ENCODE results near the gene KEAP1.

KEAP1 gene

DNA sequence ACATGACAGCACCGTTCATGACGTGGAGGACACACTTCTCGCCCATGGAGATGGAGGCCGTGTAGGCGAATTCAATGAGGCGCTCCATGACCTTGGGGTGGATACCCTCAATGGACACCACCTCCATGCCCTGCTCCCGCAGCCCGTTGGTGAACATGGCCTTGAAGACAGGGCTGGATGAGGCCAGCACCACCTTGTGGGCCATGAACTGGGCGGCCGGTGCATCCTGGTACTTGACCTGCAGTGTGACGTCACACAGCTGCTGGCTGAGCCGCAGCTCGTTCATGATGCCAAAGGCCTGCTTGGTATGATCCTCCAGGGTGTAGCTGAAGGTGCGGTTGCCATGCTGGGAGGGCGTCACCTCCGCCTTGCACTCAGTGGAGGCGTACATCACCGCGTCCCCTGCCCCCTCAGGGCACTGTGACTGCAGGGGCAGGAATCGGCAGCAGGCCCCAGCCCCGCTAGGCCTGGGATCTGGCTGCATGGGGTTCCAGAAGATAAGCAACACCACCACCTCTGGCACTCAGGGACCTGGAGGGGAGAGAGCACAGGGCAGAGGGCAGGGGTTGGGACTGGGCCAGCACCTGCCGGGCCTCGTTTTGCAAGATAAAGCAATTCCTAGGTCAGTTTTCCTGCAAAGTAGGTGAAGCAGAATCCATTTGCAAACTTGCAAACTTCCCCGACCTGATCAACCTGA is 3.5 kb downstream of the KEAP1 start:
- Histone ChIP-seq H3K9me3 (ENCODE audit: control insufficient read depth, insufficient read depth, low read length) (no peaks in the 10 kb centered on the region), H3K79me2 (ENCODE audit: control insufficient read depth, low read length) (peaks cover 76% of the 10 kb centered on the region), H3K27me3 (ENCODE audit: control insufficient read depth, low read length) (no peaks in the 10 kb centered on the region), H3K9me2 (replicated peaks; ENCODE audit: control insufficient read depth, low read length) (no peaks in the 10 kb centered on the region), H3K27ac (ENCODE audit: low read depth, low read length) (no peak overlapping the region), H3K36me3 (ENCODE audit: control insufficient read depth, low read length) (peaks cover 63% of the 10 kb centered on the region), H3K4me3 (ENCODE audit: low read length) (no peak overlapping the region), H3K4me1 (ENCODE audit: control insufficient read depth, low read length) (peaks cover 20% of the 10 kb centered on the region), H3K4me2 (ENCODE audit: low read length) (no peak overlapping the region), H3F3A (ENCODE audit: control insufficient read depth, insufficient read depth) (0 out of 2 replicates have a peak, but pooled peaks cover 2% of the 10 kb centered on the region), H4K20me1 (ENCODE audit: control insufficient read depth, insufficient read depth, low read depth, low read length) (peaks cover 6% of the 10 kb centered on the region; the same call in 1 of the 2 replicates)
- no peak for TF ChIP-seq CTCF (IDR thresholded peaks at IDR 0.05; ENCODE audit: low read depth, low read length, poor library complexity, severe bottlenecking)
- TF ChIP-seq EZH2phosphoT487 (IDR thresholded peaks at IDR 0.05; ENCODE audit: borderline replicate concordance, low read length): no peak

- Histone ChIP-seq H3K4me3 (ENCODE audit: low read length) (no peak overlapping the region), H3K79me2 (ENCODE audit: control insufficient read depth, low read length) (peaks cover 85% of the 10 kb centered on the region), H3K36me3 (ENCODE audit: control insufficient read depth, low read length) (peaks cover 69% of the 10 kb centered on the region), H3K9me3 (ENCODE audit: control insufficient read depth, insufficient read depth, low read length) (no peaks in the 10 kb centered on the region), H4K20me1 (ENCODE audit: control insufficient read depth, insufficient read depth, low read depth, low read length) (peaks cover 6% of the 10 kb centered on the region; the same call in 1 of the 2 replicates), H3F3A (ENCODE audit: control insufficient read depth, insufficient read depth) (no peaks in the 10 kb centered on the region), H3K27me3 (ENCODE audit: control insufficient read depth, low read length) (no peaks in the 10 kb centered on the region), H3K4me2 (ENCODE audit: low read length) (no peak overlapping the region), H3K27ac (ENCODE audit: low read depth, low read length) (no peak overlapping the region), H3K9me2 (replicated peaks; ENCODE audit: control insufficient read depth, low read length) (no peaks in the 10 kb centered on the region), H3K4me1 (ENCODE audit: control insufficient read depth, low read length) (peaks cover 14% of the 10 kb centered on the region)
- TF ChIP-seq CTCF (IDR thresholded peaks at IDR 0.05; ENCODE audit: low read depth, low read length, poor library complexity, severe bottlenecking) (no peak), EZH2phosphoT487 (IDR thresholded peaks at IDR 0.05; ENCODE audit: borderline replicate concordance, low read length) (no peak)
Observed at GRCh38 chr19:10497371-10497770, 5.8 kb downstream of the KEAP1 start.

DNA sequence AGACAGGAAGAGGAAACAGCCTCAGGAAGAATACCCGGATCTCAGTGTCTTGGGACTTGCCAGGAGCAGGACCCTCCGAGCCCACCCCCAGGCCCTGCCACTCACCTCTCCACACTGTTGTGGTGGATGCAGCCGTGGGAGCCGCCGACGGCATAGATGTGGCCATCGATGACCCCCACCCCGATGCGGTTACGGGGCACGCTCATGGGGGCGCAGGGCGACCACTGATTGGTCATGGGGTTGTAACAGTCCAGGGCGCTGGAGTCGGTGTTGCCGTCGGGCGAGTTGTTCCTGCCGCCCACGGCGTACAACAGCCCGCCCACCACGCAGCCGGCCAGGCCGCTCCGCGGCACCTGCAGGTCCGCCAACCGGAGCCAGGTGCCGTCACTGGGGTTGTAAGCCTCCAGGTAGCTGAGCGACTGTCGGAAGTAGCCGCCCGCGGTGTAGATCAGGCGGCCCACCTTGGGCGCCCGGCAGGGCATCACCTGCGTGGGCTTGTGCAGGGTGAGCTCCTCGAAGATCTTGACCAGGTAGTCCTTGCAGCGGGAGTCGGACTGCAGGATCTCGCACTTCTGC is 11.6 kb downstream of the KEAP1 start:
- no peak for TF ChIP-seq CTCF (IDR thresholded peaks at IDR 0.05; ENCODE audit: low read depth, low read length, poor library complexity, severe bottlenecking)
- no peak for TF ChIP-seq EZH2phosphoT487 (IDR thresholded peaks at IDR 0.05; ENCODE audit: borderline replicate concordance, low read length)
- Histone ChIP-seq H3K4me2 (ENCODE audit: low read length) (no peak overlapping the region), H3K4me3 (ENCODE audit: low read length) (no peak overlapping the region), H4K20me1 (ENCODE audit: control insufficient read depth, insufficient read depth, low read depth, low read length) (no peaks in the 10 kb centered on the region), H3K27me3 (ENCODE audit: control insufficient read depth, low read length) (no peaks in the 10 kb centered on the region), H3K9me3 (ENCODE audit: control insufficient read depth, insufficient read depth, low read length) (no peaks in the 10 kb centered on the region), H3K9me2 (replicated peaks; ENCODE audit: control insufficient read depth, low read length) (no peaks in the 10 kb centered on the region), H3K79me2 (ENCODE audit: control insufficient read depth, low read length) (peaks cover 57% of the 10 kb centered on the region), H3K4me1 (ENCODE audit: control insufficient read depth, low read length) (no peaks in the 10 kb centered on the region), H3K36me3 (ENCODE audit: control insufficient read depth, low read length) (peaks cover 57% of the 10 kb centered on the region), H3F3A (ENCODE audit: control insufficient read depth, insufficient read depth) (no peaks in the 10 kb centered on the region), H3K27ac (ENCODE audit: low read depth, low read length) (no peak overlapping the region)
